Memory B cell (primary cell): Measurements from ENCODE around the gene TIMELESS.
A peak's percentile ranks its signal among the peaks of the same experiment; 100 is the strongest.
"Not testable (repeated sequence)": the region's sequence is repeated elsewhere in the genome, so short reads cannot be mapped to it uniquely, and the experiment has no call there.

Experiments used
- ATAC-seq: fragments of 150-1000 bp; cut with Tn5 transposase; 2 replicates; pipeline ENCODE4 v1.10.0; 2021; ENCODE audit warnings: low read depth, mild to moderate bottlenecking, moderate library complexity
- DNase-seq, 2 donors: peaks; one replicate each; pipeline ENCODE4 v3.0.0; 2022; ENCODE audit warnings: low spot score in 2 of 2
- H3K27ac Mint-ChIP-seq: one replicate; pipeline ENCODE4 v1.8.0; 2022; ENCODE audit warnings: mild to moderate bottlenecking, moderate library complexity, mixed read lengths
- H3K27me3 Mint-ChIP-seq: one replicate; pipeline ENCODE4 v1.8.0; 2022; ENCODE audit warnings: mixed read lengths
- H3K36me3 Mint-ChIP-seq: one replicate; pipeline ENCODE4 v1.8.0; 2022; ENCODE audit warnings: mild to moderate bottlenecking, mixed read lengths
- H3K4me1 Mint-ChIP-seq: one replicate; pipeline ENCODE4 v1.8.0; 2022; ENCODE audit warnings: mixed read lengths
- H3K4me3 Mint-ChIP-seq: one replicate; pipeline ENCODE4 v1.8.0; 2022; ENCODE audit warnings: mild to moderate bottlenecking, moderate library complexity, mixed read lengths
- H3K9me3 Mint-ChIP-seq: one replicate; pipeline ENCODE4 v1.8.0; 2022; ENCODE audit warnings: mixed read lengths

Gene TIMELESS, protein sequence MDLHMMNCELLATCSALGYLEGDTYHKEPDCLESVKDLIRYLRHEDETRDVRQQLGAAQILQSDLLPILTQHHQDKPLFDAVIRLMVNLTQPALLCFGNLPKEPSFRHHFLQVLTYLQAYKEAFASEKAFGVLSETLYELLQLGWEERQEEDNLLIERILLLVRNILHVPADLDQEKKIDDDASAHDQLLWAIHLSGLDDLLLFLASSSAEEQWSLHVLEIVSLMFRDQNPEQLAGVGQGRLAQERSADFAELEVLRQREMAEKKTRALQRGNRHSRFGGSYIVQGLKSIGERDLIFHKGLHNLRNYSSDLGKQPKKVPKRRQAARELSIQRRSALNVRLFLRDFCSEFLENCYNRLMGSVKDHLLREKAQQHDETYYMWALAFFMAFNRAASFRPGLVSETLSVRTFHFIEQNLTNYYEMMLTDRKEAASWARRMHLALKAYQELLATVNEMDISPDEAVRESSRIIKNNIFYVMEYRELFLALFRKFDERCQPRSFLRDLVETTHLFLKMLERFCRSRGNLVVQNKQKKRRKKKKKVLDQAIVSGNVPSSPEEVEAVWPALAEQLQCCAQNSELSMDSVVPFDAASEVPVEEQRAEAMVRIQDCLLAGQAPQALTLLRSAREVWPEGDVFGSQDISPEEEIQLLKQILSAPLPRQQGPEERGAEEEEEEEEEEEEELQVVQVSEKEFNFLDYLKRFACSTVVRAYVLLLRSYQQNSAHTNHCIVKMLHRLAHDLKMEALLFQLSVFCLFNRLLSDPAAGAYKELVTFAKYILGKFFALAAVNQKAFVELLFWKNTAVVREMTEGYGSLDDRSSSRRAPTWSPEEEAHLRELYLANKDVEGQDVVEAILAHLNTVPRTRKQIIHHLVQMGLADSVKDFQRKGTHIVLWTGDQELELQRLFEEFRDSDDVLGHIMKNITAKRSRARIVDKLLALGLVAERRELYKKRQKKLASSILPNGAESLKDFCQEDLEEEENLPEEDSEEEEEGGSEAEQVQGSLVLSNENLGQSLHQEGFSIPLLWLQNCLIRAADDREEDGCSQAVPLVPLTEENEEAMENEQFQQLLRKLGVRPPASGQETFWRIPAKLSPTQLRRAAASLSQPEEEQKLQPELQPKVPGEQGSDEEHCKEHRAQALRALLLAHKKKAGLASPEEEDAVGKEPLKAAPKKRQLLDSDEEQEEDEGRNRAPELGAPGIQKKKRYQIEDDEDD

DNA sequence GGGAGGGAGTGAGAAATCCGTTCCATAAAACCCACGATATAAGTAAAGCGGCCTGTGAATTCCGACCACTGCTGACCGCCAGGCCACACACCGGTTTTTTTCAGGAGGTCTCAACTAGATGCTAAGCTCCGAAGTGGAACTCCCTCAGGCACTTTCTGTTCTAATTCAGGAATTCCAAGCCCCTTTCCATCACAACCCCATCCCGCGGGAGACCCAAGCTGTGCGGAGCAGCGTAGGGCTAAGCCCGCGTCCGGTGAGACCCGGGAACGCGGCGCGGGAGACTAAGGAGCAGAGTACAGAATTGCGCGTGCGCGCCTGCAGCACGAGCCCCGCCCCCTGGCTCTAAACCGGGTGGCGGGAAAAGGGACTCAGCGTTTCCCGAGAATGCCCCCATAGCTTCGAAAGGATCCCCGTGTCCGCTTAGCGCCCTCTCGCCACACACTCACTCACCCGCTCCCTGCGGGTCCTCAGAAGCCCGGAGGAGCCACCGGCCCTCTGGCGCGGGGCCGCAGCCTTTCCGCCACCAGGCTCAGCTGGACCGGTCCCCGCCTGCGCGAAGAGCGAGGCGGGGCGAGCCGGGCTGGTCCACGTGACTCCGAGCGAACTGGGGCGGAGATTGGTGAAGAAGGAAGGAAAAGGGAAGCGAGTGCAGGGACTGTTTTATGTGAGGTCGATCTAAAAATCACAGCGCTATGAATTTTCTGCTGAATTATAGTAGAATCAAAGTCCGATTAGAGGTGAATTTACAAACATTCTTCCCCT is at the start of gene TIMELESS:
Gene TIMELESS, minus strand, starts transcription at position 567 of the 762 bp plus-strand sequence. CDS start 15,256 bp downstream, outside the sequence.
- Mint-ChIP-seq H3K27me3 (no peaks in the 10 kb centered on the region), H3K9me3 (no peaks in the 10 kb centered on the region), H3K4me1 (peaks cover 19% of the 10 kb centered on the region), H3K27ac (peak within 1 kb of the TSS; percentile 92), H3K36me3 (peaks cover 5% of the 10 kb centered on the region), H3K4me3 (peak within 1 kb of the TSS; percentile 94)
- DNase-seq (peak; percentile 86 to 90), ATAC-seq (peak; percentile 98)

GRCh38 chr12:56498126-56498902 is 49.1 kb upstream of the TIMELESS start:
- not testable (repeated sequence) for H3K27ac Mint-ChIP-seq, H3K4me3 Mint-ChIP-seq, H3K27me3 Mint-ChIP-seq, ATAC-seq, DNase-seq, H3K36me3 Mint-ChIP-seq, H3K4me1 Mint-ChIP-seq, H3K9me3 Mint-ChIP-seq

DNA sequence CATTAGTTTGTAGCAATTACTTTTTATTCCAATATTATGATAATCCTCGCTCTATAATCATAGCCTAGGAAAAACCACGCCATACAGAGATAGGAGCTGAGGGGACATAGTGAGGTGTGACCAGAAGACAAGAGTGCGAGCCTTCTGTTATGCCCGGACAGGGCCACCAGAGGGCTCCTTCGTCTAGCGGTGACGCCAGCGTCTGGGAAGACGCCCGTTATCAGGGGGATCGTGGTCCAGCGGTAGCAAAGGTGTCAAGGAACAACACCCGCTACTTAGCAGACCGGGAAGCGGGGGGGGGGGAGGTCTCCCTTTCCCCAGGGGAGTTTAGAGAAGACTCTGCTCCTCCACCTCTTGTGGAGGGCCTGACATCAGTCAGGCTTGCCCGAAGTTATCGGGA is 47.5 kb upstream of the TIMELESS start:
- not testable (repeated sequence) for H3K9me3 Mint-ChIP-seq, H3K27me3 Mint-ChIP-seq, ATAC-seq, H3K36me3 Mint-ChIP-seq, H3K27ac Mint-ChIP-seq, H3K4me1 Mint-ChIP-seq
- DNase-seq, result peak; percentile 52 to 61
- peak overlapping the region; percentile 66 for H3K4me3 Mint-ChIP-seq

- DNase-seq, H3K27ac Mint-ChIP-seq, H3K9me3 Mint-ChIP-seq, H3K4me3 Mint-ChIP-seq, H3K36me3 Mint-ChIP-seq, H3K27me3 Mint-ChIP-seq, H3K4me1 Mint-ChIP-seq, ATAC-seq: not testable (repeated sequence)
Measured at GRCh38 chr12:56494481-56494880, 45.3 kb upstream of the TIMELESS start.

GRCh38 chr12:56494106-56494415 is 44.8 kb upstream of the TIMELESS start:
- not testable (repeated sequence) for H3K4me1 Mint-ChIP-seq, DNase-seq, ATAC-seq, H3K9me3 Mint-ChIP-seq, H3K36me3 Mint-ChIP-seq, H3K27ac Mint-ChIP-seq, H3K4me3 Mint-ChIP-seq, H3K27me3 Mint-ChIP-seq

DNA sequence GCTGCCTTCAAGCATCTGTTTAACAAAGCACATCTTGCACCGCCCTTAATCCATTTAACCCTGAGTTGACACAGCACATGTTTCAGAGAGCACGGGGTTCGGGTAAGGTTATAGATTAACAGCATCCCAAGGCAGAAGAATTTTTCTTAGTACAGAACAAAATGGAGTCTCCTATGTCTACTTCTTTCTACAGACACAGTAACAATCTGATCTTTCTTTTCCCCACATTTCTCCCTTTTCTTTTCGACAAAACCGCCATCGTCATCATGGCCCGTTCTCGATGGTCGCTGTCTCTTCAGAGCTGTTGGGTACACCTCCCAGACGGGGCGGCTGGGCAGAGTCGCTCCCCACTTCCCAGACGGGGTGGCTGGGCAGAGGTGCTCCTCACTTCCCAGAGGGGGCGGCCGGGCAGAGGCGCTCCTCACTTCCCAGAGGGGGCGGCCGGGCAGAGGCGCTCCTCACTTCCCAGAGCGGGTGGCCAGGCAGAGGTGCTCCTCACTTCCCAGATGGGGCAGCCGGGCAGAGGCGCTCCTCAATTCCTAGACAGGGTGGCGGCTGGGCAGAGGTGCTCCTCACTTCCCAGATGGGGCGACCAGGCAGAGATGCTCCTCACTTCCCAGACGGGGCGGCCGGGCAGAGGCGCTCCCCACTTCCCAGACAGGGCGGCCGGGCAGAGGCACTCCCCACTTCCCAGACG is 44.3 kb upstream of the TIMELESS start:
- H3K4me1 Mint-ChIP-seq, DNase-seq, H3K4me3 Mint-ChIP-seq, H3K27me3 Mint-ChIP-seq, H3K36me3 Mint-ChIP-seq, H3K27ac Mint-ChIP-seq, ATAC-seq, H3K9me3 Mint-ChIP-seq: not testable (repeated sequence)

- DNase-seq (no peak), ATAC-seq (no peak)
- Mint-ChIP-seq H3K27ac (no peak overlapping the region), H3K4me1 (peaks cover 10% of the 10 kb centered on the region), H3K9me3 (no peaks in the 10 kb centered on the region), H3K4me3 (no peak overlapping the region), H3K36me3 (no peaks in the 10 kb centered on the region), H3K27me3 (peaks cover 3% of the 10 kb centered on the region)
Measured at GRCh38 chr12:56490360-56490759, 41.1 kb upstream of the TIMELESS start.

DNA sequence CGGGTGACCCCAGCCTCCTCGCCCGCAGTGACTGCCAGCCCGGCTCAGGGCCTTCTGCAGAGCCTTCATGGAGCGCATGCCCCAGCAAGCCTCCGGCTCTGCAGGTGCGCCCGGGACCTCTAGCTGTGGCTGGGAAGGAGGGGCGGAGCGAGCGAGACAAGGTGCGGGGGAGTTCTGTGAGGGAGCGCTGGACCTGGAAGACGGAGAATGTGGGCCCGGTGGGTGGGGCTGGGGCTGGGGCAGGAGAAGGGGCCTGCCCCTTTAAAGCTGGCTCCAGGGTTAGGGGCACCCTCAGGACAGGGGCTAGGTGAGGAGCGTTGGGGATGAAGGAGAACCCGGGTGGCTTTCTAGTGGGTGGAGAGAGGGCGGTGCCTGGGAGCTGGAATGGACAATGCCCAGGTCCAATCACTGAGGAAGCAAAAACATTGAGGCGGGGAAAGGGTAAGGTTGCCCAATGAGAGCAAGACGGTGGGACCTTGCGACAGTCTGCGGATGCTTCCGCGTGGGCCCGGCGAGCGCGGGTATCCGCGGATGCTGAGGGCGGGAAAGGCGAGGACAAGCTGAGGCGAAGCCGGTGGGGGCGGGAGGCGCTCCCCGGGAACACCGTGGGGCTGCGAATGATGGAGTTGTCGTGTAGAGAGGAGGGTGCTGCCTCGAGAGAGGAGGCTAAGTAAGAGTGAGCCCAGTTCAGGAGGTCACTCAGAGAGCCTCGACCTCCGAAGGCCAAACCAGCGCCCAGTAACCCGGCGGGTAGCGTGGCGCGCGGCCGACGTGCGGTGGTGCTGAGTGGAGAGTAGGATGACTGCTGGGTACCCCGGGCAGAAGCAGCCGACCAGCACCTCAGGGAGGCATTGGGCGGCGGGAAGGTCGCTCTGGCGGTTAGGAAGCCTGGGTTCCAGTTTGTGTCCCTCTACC is 39.1 kb upstream of the TIMELESS start, which contains the start of gene GLS2:
Gene GLS2, minus strand, starts transcription at position 121 of the 915 bp plus-strand sequence. Its CDS starts 43 bp downstream, at position 78.
- peak within 1 kb of the TSS; percentile 32 for H3K27ac Mint-ChIP-seq
- peak within 1 kb of the TSS; percentile 97 for H3K4me3 Mint-ChIP-seq
- no peaks in the 10 kb centered on the region for H3K36me3 Mint-ChIP-seq
- H3K9me3 Mint-ChIP-seq, result no peaks in the 10 kb centered on the region
- peak; percentile 94 for ATAC-seq
- H3K27me3 Mint-ChIP-seq, result peaks cover 3% of the 10 kb centered on the region
- peak; percentile 63 to 72 for DNase-seq
- H3K4me1 Mint-ChIP-seq, result peaks cover 10% of the 10 kb centered on the region

DNA sequence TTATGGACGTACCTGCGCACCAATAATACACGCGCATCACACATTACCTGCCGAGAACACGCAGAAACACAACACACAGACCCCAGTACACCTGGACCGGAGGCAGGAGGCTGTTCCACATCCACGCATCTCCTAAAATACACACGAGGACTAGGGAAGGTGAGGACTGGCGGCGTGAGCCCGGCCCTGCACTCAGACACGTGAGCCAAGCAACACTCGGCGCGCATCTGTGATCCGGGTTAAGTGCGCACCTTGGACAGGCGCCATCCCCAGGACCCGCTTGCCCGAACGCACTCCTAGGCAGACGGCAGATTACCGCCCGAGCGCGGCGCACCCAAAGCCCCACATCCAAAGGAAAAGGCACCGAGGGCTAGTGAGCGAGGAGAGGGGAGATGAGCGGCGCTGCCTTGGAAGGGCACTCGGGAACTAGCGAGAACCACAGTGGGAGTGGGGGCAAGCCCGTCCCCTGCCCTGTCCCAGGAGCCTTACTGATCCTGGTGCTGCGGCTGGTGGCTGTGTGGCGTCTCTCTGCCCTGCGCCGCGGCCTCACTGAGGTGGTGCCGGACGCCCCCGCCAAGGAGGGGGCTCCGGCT is 38.3 kb upstream of the TIMELESS start:
- peaks cover 3% of the 10 kb centered on the region for H3K27me3 Mint-ChIP-seq
- peak overlapping the region; percentile 32 for H3K27ac Mint-ChIP-seq
- H3K4me3 Mint-ChIP-seq, result peak overlapping the region; percentile 97
- ATAC-seq (peak; percentile 36), DNase-seq (peak in 1 of 2 donors; percentile 62)
- peaks cover 10% of the 10 kb centered on the region for H3K4me1 Mint-ChIP-seq
- no peaks in the 10 kb centered on the region for H3K36me3 Mint-ChIP-seq
- no peaks in the 10 kb centered on the region for H3K9me3 Mint-ChIP-seq

DNA sequence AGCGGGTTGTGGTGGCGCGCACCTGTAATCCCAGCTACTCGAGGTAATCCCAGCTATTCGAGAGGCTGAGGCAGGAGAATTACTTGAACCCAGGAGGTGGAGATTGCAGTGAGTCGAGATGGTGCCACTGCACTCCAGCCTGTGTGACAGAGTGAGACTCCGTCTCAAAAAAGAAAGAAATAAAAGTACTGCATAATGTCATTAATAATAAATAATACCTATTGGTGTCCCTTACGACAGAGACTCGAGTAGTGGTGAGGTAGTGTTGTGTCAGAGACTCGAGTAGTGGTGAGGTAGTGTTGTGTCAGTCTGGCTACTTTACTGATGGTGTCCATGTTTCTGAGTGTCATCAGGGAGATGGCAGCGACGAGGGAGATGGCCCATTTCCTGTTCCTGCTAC is 37.5 kb upstream of the TIMELESS start:
- H3K4me3 Mint-ChIP-seq, result peak overlapping the region; percentile 22
- H3K9me3 Mint-ChIP-seq, result no peaks in the 10 kb centered on the region
- no peak overlapping the region for H3K27ac Mint-ChIP-seq
- no peaks in the 10 kb centered on the region for H3K36me3 Mint-ChIP-seq
- no peak for DNase-seq
- peaks cover under 1% of the 10 kb centered on the region for H3K27me3 Mint-ChIP-seq
- peaks cover 10% of the 10 kb centered on the region for H3K4me1 Mint-ChIP-seq
- ATAC-seq, result no peak

DNA sequence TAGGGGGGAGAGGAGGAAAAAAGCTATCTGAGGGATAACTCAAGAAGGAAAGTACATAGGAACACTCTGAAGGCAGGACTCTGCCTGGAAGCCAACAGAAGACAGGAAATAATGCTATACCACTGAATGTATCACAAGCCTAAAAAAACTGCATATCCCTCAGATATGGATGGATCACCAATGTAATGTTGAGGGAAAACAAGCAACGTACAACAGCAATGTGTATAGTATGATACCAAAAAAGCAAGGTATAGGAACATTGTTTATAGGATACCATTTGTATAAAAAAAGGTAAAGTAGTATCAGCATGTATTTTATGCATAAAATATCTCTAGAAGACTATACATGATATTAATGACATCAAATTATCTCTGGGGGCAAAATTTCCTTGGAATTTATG is 35.3 kb upstream of the TIMELESS start:
- no peak overlapping the region for H3K27ac Mint-ChIP-seq
- DNase-seq, result no peak
- H3K9me3 Mint-ChIP-seq, result no peaks in the 10 kb centered on the region
- no peak overlapping the region for H3K4me3 Mint-ChIP-seq
- H3K27me3 Mint-ChIP-seq, result no peaks in the 10 kb centered on the region
- H3K36me3 Mint-ChIP-seq, result no peaks in the 10 kb centered on the region
- ATAC-seq, result no peak
- peaks cover 19% of the 10 kb centered on the region for H3K4me1 Mint-ChIP-seq
